Chondrocyte (in vitro differentiated cells): ENCODE results near the gene HECTD2. TPM values are rescaled to one million over a fixed set of nuclear protein-coding genes. Genes with fewer than 3 reads are reported as not detected.
A peak's percentile ranks its signal among the peaks of the same experiment; 100 is the strongest.
"Not testable (repeated sequence)": the region's sequence is repeated elsewhere in the genome, so short reads cannot be mapped to it uniquely, and the experiment has no call there.

Experiments
- DNase-seq: peaks from one replicate; pipeline ENCODE4 v3.0.0; 2021; ENCODE audit warnings: mixed read lengths, low spot score
- H3K27ac Mint-ChIP-seq: one replicate; pipeline ENCODE4 v1.8.0; 2021; ENCODE audit warnings: mild to moderate bottlenecking, moderate library complexity, mixed read lengths; ENCODE audit not compliant: unreplicated experiment
- H3K27me3 Mint-ChIP-seq: 2 replicates; pipeline ENCODE4 v1.8.0; 2021; ENCODE audit warnings: low read depth, mixed read lengths
- H3K36me3 Mint-ChIP-seq: 2 replicates; pipeline ENCODE4 v1.8.0; 2021; ENCODE audit warnings: low read depth, mixed read lengths
- H3K4me1 Mint-ChIP-seq: 2 replicates; pipeline ENCODE4 v1.8.0; 2021; ENCODE audit warnings: low read depth, mild to moderate bottlenecking, mixed read lengths
- H3K4me3 Mint-ChIP-seq: one replicate; pipeline ENCODE4 v1.8.0; 2021; ENCODE audit warnings: mild to moderate bottlenecking, moderate library complexity, mixed read lengths; ENCODE audit not compliant: unreplicated experiment
- H3K9me3 Mint-ChIP-seq: 2 replicates; pipeline ENCODE4 v1.8.0; 2021; ENCODE audit warnings: low read depth, mixed read lengths
- CTCF ChIP-seq: fragments of 200-600 bp; sonication (generic); IDR thresholded peaks from 2 replicates; pipeline ENCODE4 v1.5.0; 2021; ENCODE audit warnings: antibody characterized with exemption, mild to moderate bottlenecking, moderate library complexity
- total RNA-seq: library from RNA; stranded (reverse); gene quantifications from 3 replicates; pipeline ENCODE4 v1.2.1, GENCODE V29; 2021

Gene HECTD2
- total RNA-seq, 1 donor from 2014 or later = 51.8 TPM

GRCh38 chr10:91559169-91559568, 149.0 kb downstream of the HECTD2 start:
- H3K27ac Mint-ChIP-seq = no peak overlapping the region
- TF ChIP-seq CTCF = no peak

GRCh38 chr10:91559750-91560149, 149.6 kb downstream of the HECTD2 start:
- no peaks in the 10 kb centered on the region for H3K9me3 Mint-ChIP-seq
- peaks cover 78% of the 10 kb centered on the region for H3K4me1 Mint-ChIP-seq
- H3K36me3 Mint-ChIP-seq = no peaks in the 10 kb centered on the region
- no peak for TF ChIP-seq CTCF
- no peak for DNase-seq
- no peak overlapping the region for H3K27ac Mint-ChIP-seq
- H3K27me3 Mint-ChIP-seq = no peaks in the 10 kb centered on the region
- no peak overlapping the region for H3K4me3 Mint-ChIP-seq

More at GRCh38 chr10:91559169-91559568, 149.0 kb downstream of the HECTD2 start:
- H3K36me3 Mint-ChIP-seq = no peaks in the 10 kb centered on the region
- peaks cover 78% of the 10 kb centered on the region for H3K4me1 Mint-ChIP-seq
- no peaks in the 10 kb centered on the region for H3K9me3 Mint-ChIP-seq
- no peak for DNase-seq
- H3K4me3 Mint-ChIP-seq = no peak overlapping the region
- H3K27me3 Mint-ChIP-seq = no peaks in the 10 kb centered on the region

- peak overlapping the region; percentile 2 for H3K4me3 Mint-ChIP-seq
- not testable (repeated sequence) for H3K27me3 Mint-ChIP-seq, DNase-seq, H3K9me3 Mint-ChIP-seq, H3K36me3 Mint-ChIP-seq
- peaks cover 71% of the 10 kb centered on the region for H3K4me1 Mint-ChIP-seq
- H3K27ac Mint-ChIP-seq = peak overlapping the region; percentile 73
Measured at GRCh38 chr10:91560827-91561226, 150.7 kb downstream of the HECTD2 start.

- no peak for DNase-seq
- Mint-ChIP-seq H3K4me3 (no peak overlapping the region), H3K9me3 (no peaks in the 10 kb centered on the region), H3K36me3 (no peaks in the 10 kb centered on the region), H3K4me1 (peaks cover 57% of the 10 kb centered on the region), H3K27ac (no peak overlapping the region), H3K27me3 (no peaks in the 10 kb centered on the region)
- no peak for TF ChIP-seq CTCF
Measured at GRCh38 chr10:91562839-91563581, 152.9 kb downstream of the HECTD2 start.

GRCh38 chr10:91564026-91564425, 153.9 kb downstream of the HECTD2 start:
- no peak for DNase-seq

More at GRCh38 chr10:91564026-91564425, 153.9 kb downstream of the HECTD2 start:
- Mint-ChIP-seq H3K4me1 (peaks cover 46% of the 10 kb centered on the region), H3K9me3 (no peaks in the 10 kb centered on the region), H3K36me3 (no peaks in the 10 kb centered on the region), H3K27me3 (no peaks in the 10 kb centered on the region), H3K4me3 (no peak overlapping the region), H3K27ac (no peak overlapping the region)
- TF ChIP-seq CTCF = no peak

Other genes with a start within 250 kb of the HECTD2 start
- 22.9 to 36.9 TPM (median 35.0 TPM) in 3 replicates for gene PCGF5, start 189.7 kb upstream of the HECTD2 start, total RNA-seq
- 24.0 to 39.8 TPM (median 39.0 TPM) in 3 replicates for gene PPP1R3C, start 222.7 kb downstream of the HECTD2 start, total RNA-seq